Thyroid gland (tissue), 4 donors: ENCODE data around the gene INPP5J. TPM values are rescaled to one million over a fixed set of nuclear protein-coding genes. Genes with fewer than 3 reads are reported as not detected.
A peak's percentile ranks its signal among the peaks of the same experiment; 100 is the strongest.

Source experiments
- DNase-seq, 2 donors: peaks; one replicate each; pipeline ENCODE4 v3.0.0-alpha.2; 2019
- H3K27ac ChIP-seq, 3 donors: fragments of 200-600 bp; sonication (generic); 1 replicate in 2 of 3; 2 replicates in 1 of 3; pipeline ENCODE4 v1.5.1; 2016 to 2019; ENCODE audit warnings: mild to moderate bottlenecking in 1 of 3, moderate library complexity in 1 of 3
- H3K27me3 ChIP-seq: fragments of 200-600 bp; sonication (generic); one replicate; pipeline ENCODE4 v1.5.1; 2019
- H3K36me3 ChIP-seq, 2 donors: fragments of 200-600 bp; sonication (generic); one replicate each; pipeline ENCODE4 v1.5.1; 2016 to 2019
- H3K4me1 ChIP-seq, 2 donors: fragments of 200-600 bp; sonication (generic); one replicate each; pipeline ENCODE4 v1.5.1; 2017 to 2019
- H3K4me3 ChIP-seq, 3 donors: fragments of 200-600 bp; sonication (generic); replicated peaks in 1 of 3; 1 replicate in 2 of 3; 2 replicates in 1 of 3; pipeline ENCODE4 v1.5.1; 2016; ENCODE audit warnings: mild to moderate bottlenecking in 1 of 3
- H3K9me3 ChIP-seq: fragments of 200-600 bp; sonication (generic); one replicate; pipeline ENCODE4 v1.5.1; 2017
- POLR2A ChIP-seq, 2 donors: fragments of 450-650 bp; IDR thresholded peaks; one replicate each; pipeline ENCODE4 v1.6.1; 2017; ENCODE audit warnings: antibody characterized with exemption in 2 of 2, mild to moderate bottlenecking in 2 of 2, moderate library complexity in 1 of 2
- WGBS, 2 donors: methylation state at CpG; one replicate each; pipeline ENCODE4 v1.1.5; 2017; 5-methylcytosine and 5-hydroxymethylcytosine counted together
- intact Hi-C: fragments of 100-400 bp; cut with DNase I; formaldehyde crosslinking; loops from one replicate; pipeline ENCODE4 v1.15.1; 2023
- total RNA-seq, 4 donors: library from RNA; depleted of rRNA; stranded (reverse); fragments of >200 nt; gene quantifications; one replicate each; pipeline ENCODE4 v1.2.3, GENCODE V29; 2016
- TF ChIP-seq, protein P1 (sequence below), 6 experiments: fragments of 200-600 bp in 3 of 6; fragments of 450-650 bp in 3 of 6; sonication (generic) in 3 of 6; IDR thresholded peaks; one replicate each; pipeline ENCODE4 v1.5.1; 2016 to 2019; ENCODE audit warnings: antibody characterized with exemption in 6 of 6, mild to moderate bottlenecking in 2 of 6, inconsistent platforms in 1 of 6, moderate library complexity in 1 of 6

INPP5J gene
- total RNA-seq, 4 donors from 2014 or later, result 180 to 665 (median 442) TPM

DNA sequence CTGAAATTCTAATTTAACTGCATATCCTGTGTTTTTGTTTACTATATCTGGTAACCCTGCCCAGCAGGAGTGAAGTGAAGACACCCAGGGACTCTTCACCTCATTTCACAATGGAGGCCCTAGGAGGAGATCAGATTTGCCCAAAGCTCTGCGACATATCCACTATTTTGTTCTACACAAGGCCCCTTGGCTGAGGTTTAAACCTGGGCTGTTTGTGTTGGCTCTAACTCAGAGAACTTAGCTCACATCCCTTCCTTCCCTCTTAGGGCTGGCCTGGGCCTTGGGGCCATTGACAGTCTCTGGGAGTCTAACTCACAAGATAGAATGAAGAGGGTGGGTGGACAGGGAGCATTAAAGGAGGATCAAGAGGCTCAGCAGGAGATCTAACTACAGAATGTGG is 25.7 kb downstream of the INPP5J start:
- Histone ChIP-seq H3K36me3 (no peaks in the 10 kb centered on the region), H3K27me3 (no peaks in the 10 kb centered on the region), H3K9me3 (no peaks in the 10 kb centered on the region), H3K4me3 (no peak overlapping the region), H3K4me1 (peaks cover 0 to 14% of the 10 kb centered on the region in 2 donors), H3K27ac (peak overlapping the region; percentile 33 to 81 (median 72))
- peak in 1 of 2 donors; percentile 15 for DNase-seq
- intact Hi-C loops, result no loop called here
- 75 to 94% methylated on average over 1 of the region's 1 CpG for WGBS, 2 donors
- no peak for TF ChIP-seq POLR2A (IDR thresholded peaks at IDR 0.05)
- TF ChIP-seq, protein P1, sequence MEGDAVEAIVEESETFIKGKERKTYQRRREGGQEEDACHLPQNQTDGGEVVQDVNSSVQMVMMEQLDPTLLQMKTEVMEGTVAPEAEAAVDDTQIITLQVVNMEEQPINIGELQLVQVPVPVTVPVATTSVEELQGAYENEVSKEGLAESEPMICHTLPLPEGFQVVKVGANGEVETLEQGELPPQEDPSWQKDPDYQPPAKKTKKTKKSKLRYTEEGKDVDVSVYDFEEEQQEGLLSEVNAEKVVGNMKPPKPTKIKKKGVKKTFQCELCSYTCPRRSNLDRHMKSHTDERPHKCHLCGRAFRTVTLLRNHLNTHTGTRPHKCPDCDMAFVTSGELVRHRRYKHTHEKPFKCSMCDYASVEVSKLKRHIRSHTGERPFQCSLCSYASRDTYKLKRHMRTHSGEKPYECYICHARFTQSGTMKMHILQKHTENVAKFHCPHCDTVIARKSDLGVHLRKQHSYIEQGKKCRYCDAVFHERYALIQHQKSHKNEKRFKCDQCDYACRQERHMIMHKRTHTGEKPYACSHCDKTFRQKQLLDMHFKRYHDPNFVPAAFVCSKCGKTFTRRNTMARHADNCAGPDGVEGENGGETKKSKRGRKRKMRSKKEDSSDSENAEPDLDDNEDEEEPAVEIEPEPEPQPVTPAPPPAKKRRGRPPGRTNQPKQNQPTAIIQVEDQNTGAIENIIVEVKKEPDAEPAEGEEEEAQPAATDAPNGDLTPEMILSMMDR (IDR thresholded peaks at IDR 0.05), result no peak

- TF ChIP-seq, protein P1 (IDR thresholded peaks at IDR 0.05), result peak; percentile 79 to 99 (median 95)
- TF ChIP-seq POLR2A (IDR thresholded peaks at IDR 0.05), result no peak
- intact Hi-C loops, result no loop called here
- no peaks in the 10 kb centered on the region for H3K27me3 ChIP-seq
- peak overlapping the region; percentile 33 to 81 (median 72) for H3K27ac ChIP-seq
- H3K9me3 ChIP-seq, result no peaks in the 10 kb centered on the region
- WGBS, 2 donors, result 12 to 19% methylated on average over 5 of the region's 5 CpGs
- peak; percentile 85 to 87 for DNase-seq
- no peaks in the 10 kb centered on the region for H3K36me3 ChIP-seq
- H3K4me3 ChIP-seq, result no peak overlapping the region
- H3K4me1 ChIP-seq, result peaks cover 0 to 11% of the 10 kb centered on the region in 2 donors
Observed at GRCh38 chr22:31148953-31149627, 26.3 kb downstream of the INPP5J start.

GRCh38 chr22:31150615-31151014 is 27.8 kb downstream of the INPP5J start:
- Histone ChIP-seq H3K9me3 (no peaks in the 10 kb centered on the region), H3K4me3 (no peak overlapping the region), H3K4me1 (peaks cover 3 to 11% of the 10 kb centered on the region in 2 donors), H3K27ac (no peak overlapping the region), H3K27me3 (no peaks in the 10 kb centered on the region), H3K36me3 (no peaks in the 10 kb centered on the region)
- no peak for DNase-seq
- TF ChIP-seq, protein P1 (IDR thresholded peaks at IDR 0.05), result no peak
- TF ChIP-seq POLR2A (IDR thresholded peaks at IDR 0.05), result no peak
- 83 to 85% methylated on average over 3 of the region's 3 CpGs for WGBS, 2 donors
- intact Hi-C loops, result loop anchor here (5.0 kb wide), 1 partner anchor 48 kb away; no protein-coding TSS in a partner anchor

GRCh38 chr22:31151872-31152271 is 29.1 kb downstream of the INPP5J start:
- H3K27ac ChIP-seq, result no peak overlapping the region
- no peak for DNase-seq
- intact Hi-C loops, result loop anchor here (5.0 kb wide), 1 partner anchor 50 kb away; no protein-coding TSS in a partner anchor
- no peak overlapping the region for H3K4me3 ChIP-seq
- peaks cover 3 to 11% of the 10 kb centered on the region in 2 donors for H3K4me1 ChIP-seq
- no peak for TF ChIP-seq POLR2A (IDR thresholded peaks at IDR 0.05)
- TF ChIP-seq, protein P1 (IDR thresholded peaks at IDR 0.05), result no peak
- 83 to 89% methylated on average over 2 of the region's 2 CpGs for WGBS, 2 donors
- H3K9me3 ChIP-seq, result no peaks in the 10 kb centered on the region
- no peaks in the 10 kb centered on the region for H3K36me3 ChIP-seq
- H3K27me3 ChIP-seq, result no peaks in the 10 kb centered on the region

DNA sequence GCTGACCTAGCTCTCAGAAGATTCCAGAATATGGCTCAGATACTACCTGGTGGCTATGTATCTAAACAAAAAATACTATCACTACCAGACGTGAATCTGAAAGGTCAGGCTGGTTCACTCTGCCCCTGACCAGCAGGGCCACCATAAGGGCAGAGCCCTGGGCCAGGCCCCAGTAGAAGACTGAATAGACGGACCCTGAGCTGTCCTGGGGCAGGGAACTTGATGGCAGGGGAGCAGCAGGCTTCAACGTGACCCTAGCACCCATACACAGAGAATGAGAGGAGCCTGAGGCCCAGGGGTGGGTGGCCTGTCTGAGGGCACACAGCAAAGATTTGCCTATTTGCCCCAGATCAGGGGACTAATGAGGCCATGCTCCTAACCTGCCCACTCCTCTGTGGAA is 30.6 kb downstream of the INPP5J start:
- DNase-seq, result no peak
- H3K4me3 ChIP-seq, result no peak overlapping the region
- whole genome bisulfite sequencing, 2 donors, result 72 to 77% methylated on average over 3 of the region's 3 CpGs
- H3K27ac ChIP-seq, result no peak overlapping the region
- no peaks in the 10 kb centered on the region for H3K36me3 ChIP-seq
- intact Hi-C loops, result loop anchor here (5.0 kb wide), 1 partner anchor 51 kb away; no protein-coding TSS in a partner anchor
- H3K9me3 ChIP-seq, result no peaks in the 10 kb centered on the region
- no peaks in the 10 kb centered on the region for H3K27me3 ChIP-seq
- TF ChIP-seq, protein P1 (IDR thresholded peaks at IDR 0.05), result no peak
- TF ChIP-seq POLR2A (IDR thresholded peaks at IDR 0.05), result no peak
- peaks cover 3 to 7% of the 10 kb centered on the region in 2 donors for H3K4me1 ChIP-seq
